RCC 7860 (cell line): Measurements from ENCODE around the gene TRIM38.
A peak's percentile ranks its signal among the peaks of the same experiment; 100 is the strongest.
"Not testable (repeated sequence)": the region's sequence is repeated elsewhere in the genome, so short reads cannot be mapped to it uniquely, and the experiment has no call there.

ENCODE experiments used
- DNase-seq: peaks from one replicate; pipeline ENCODE4 v3.0.0-alpha.2; 2015; ENCODE audit warnings: low spot score
- FAIRE-seq: peaks from 2 replicates; lab custom pipeline; 2012; peaks lifted over from hg19 to GRCh38; lab: Jason Lieb, UNC

TRIM38 gene

DNA sequence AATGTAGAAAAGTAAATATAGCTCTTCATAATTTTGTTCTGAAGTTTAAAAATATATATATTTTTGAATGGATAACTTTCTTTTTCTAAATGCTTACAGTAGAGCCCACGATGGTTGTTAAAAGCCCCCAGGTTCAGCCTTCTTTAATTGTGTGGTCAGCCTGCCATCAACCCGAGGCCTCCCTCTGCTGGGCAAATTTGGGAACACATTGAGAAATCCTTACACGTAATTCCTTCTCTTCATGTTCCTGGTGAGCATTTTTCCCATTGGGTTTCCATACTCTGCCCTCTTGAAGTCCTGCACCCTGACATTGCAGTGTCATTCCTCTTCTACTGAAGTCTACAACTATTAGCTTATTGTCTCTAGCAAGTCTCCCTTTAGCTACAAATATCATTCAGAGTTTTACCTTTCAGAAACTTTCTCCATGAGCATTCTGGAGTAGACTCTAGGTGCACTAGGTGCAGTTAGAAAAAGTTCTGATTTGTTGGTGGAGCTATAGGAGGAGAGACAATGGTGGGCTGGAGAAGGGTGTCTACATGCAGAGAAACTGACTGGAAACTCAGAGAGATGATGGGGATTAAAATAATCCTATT lies 40.6 kb downstream of the TRIM38 start:
- FAIRE-seq (peak; percentile 2), DNase-seq (peak; percentile 28)

- no peak for DNase-seq
- no peak for FAIRE-seq
Observed at GRCh38 chr6:26006086-26006939, 43.7 kb downstream of the TRIM38 start.

GRCh38 chr6:26006940-26007305 lies 44.3 kb downstream of the TRIM38 start:
- not testable (repeated sequence) for FAIRE-seq, DNase-seq

- FAIRE-seq (no peak), DNase-seq (no peak)
Observed at GRCh38 chr6:26008470-26008869, 45.9 kb downstream of the TRIM38 start.

DNA sequence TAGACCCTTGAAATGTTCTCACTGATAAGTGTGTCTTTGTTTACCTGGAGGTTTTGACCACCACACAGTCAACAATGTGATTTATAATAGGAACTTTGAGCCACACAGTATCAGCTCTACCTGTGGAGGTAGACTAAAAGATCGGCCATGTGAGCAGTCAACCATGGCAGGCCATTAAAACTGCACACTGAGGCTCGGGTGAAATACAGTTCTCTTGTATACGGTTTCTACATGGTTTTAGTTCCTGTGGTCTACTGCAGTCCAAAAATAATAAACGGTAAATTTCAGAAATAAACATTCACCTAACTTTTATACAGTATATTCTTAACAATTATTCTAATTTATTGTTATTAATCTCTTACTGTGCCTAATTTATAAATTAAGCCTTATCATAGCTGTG lies 47.2 kb downstream of the TRIM38 start:
- DNase-seq (no peak), FAIRE-seq (no peak)

DNA sequence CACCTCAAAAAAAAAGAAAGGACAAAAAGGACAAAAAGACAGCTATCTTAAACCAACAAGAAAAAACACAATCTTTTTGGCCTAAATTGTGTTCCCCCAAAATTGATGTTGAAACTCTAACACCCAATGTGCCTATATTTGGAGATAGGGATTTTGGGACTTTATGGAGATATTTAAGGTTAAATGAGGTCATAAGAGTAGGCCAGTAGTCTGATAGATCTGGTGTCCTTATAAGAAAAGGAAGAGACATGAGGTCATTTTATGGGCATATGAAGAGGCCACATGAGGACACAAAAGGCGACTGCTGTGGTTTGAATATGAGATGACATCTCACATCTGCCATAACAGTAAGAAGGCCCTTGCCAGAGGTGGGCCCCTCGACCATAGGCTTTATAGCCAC lies 49.5 kb downstream of the TRIM38 start:
- no peak for FAIRE-seq
- no peak for DNase-seq

GRCh38 chr6:26014386-26014785 lies 51.8 kb downstream of the TRIM38 start:
- not testable (repeated sequence) for FAIRE-seq, DNase-seq

DNA sequence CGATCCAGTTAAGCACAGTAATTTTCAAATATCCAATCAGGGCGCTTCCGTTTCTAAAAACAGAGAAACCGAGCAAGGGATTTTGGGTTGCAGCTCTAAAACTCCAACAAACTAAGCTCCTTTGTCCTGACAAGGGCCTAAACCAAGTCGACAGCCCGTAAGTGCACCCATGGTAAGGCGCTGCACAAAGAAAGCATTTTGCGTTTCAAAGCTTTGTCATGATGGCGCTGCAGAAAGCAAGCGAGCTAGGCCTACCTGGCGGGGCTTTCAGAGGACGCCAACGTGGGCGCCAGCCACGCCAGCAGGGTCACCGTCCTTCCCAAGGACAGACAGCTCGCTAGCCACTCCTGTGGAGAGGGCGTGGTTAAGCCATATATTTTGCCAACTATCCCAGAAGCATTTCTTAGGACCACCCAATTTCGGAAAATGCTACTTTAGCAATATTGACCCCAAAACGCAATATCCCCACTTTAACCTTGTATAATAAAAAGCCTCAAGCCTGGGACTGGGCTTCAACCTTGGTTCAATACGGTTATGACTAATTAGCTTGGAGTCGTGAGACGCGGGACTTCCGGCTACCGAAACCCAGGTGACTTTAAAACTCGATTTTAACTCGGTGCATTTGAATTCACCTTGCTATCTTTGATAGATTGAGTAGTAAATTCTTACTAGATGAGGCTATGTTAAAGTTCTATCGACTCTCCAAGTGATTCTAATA lies 53.8 kb downstream of the TRIM38 start:
- FAIRE-seq (no peak), DNase-seq (no peak)

- no peak for FAIRE-seq
Observed at GRCh38 chr6:26016963-26017631, 54.5 kb downstream of the TRIM38 start.

GRCh38 chr6:26017632-26017966 lies 55.0 kb downstream of the TRIM38 start:
- FAIRE-seq: no peak
- DNase-seq: no peak

More at GRCh38 chr6:26016963-26017631, 54.5 kb downstream of the TRIM38 start:
- DNase-seq: no peak

GRCh38 chr6:26019261-26019830 lies 56.7 kb downstream of the TRIM38 start:
- FAIRE-seq (no peak), DNase-seq (no peak)

DNA sequence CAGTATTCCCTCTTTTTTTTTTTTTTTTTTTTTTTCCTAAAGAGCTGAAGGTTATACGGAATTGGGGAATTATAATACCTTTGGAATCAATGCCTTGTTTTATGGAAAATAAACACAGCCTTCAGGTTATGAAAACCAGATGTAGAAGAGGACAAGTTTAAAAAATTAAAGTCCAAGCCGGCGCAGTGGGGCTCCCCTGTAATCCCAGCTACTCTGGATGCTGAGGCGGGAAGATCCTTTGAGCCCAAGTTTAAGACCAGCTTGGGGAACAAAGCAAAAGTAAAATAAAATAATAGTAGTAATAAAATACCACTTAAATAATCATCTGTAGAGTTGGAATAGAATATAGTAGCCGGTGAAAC lies 57.3 kb downstream of the TRIM38 start:
- no peak for DNase-seq

GRCh38 chr6:26020329-26021000 lies 57.9 kb downstream of the TRIM38 start:
- DNase-seq: peak; percentile 79
- peak; percentile 74 for FAIRE-seq

More for the DNA sequence above, 57.3 kb downstream of the TRIM38 start:
- no peak for FAIRE-seq

DNA sequence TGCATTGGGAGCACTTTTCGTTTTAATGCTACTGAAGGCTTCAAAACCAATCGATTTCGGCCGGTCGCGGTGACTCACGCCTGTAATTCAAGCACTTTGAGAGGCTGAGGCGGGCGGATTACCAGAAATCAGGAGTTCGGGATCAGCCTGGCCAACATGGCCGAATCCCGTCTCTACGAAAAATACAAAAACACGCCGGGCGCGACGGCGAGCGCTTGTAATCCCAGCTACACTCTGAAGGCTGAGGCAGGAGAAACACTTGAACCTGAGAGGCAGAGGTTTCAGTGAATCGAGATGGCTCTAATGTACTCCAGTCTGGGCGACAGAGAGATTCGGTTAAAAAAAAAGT lies 58.4 kb downstream of the TRIM38 start:
- no peak for FAIRE-seq
- DNase-seq: no peak

DNA sequence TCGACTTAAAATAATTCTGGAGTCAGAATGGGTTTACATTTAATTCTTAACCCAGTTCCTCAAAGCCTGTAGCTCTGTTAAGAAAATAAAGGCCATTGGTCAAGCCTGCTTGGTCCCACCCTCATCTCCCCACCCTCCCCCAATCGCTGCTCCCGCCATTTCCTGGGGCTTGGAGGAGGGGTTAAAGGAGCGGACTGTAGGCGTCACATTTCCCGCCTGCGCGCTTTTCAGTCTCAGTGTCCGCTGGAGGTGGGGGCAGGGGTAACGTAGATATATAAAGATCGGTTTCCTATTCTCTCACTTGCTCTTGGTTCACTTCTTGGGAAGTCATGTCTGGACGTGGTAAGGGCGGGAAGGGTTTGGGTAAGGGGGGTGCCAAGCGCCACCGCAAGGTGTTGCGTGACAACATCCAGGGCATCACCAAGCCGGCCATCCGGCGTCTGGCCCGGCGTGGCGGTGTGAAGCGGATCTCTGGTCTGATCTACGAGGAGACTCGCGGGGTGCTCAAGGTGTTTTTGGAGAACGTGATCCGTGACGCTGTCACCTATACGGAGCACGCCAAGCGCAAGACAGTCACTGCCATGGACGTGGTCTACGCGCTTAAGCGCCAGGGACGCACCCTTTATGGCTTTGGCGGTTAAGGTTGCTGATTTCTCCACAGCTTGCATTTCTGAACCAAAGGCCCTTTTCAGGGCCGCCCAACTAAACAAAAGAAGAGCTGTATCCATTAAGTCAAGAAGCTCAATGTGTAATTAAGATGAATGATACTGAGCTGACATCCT lies 58.9 kb downstream of the TRIM38 start:
- DNase-seq (peak; percentile 84), FAIRE-seq (peak; percentile 66)

- FAIRE-seq (no peak), DNase-seq (peak; percentile 39)
Observed at GRCh38 chr6:26022132-26022472, 59.5 kb downstream of the TRIM38 start.

DNA sequence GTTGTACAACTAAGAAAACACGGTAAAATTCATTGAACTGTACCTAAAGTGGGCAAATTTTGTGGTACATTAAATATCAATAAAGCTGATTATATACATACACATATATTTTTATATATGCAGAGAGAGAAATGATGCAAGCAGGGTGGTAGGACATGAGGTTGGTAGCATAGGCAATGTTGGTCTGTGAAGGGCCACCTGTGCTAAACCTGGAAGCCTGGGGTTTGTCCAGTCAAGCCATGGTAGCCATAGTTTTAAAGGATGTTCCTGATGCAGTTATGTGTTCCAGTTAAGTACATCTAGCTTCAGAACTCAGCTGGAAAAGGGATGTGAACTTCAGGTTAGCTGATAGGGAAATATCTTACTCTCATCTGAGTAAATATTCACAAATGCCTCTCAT lies 60.1 kb downstream of the TRIM38 start:
- DNase-seq: no peak
- no peak for FAIRE-seq

- no peak for DNase-seq
Observed at GRCh38 chr6:26024651-26025046, 62.0 kb downstream of the TRIM38 start.

GRCh38 chr6:26025047-26025893 lies 62.7 kb downstream of the TRIM38 start:
- FAIRE-seq (peak; percentile 74), DNase-seq (peak; percentile 80)

More at GRCh38 chr6:26024651-26025046, 62.0 kb downstream of the TRIM38 start:
- FAIRE-seq: no peak
